Omental fat pad (tissue), 4 donors: ENCODE measurements around the gene ITGB3. TPM values are rescaled to one million over a fixed set of nuclear protein-coding genes. Genes with fewer than 3 reads are reported as not detected.

ENCODE experiments used
- ATAC-seq: fragments of 150-250 bp; one replicate; pipeline ENCODE4 v1.9.1; 2016; ENCODE audit warnings: mild to moderate bottlenecking, moderate library complexity; ENCODE audit not compliant: low FRiP score
- DNase-seq: peaks from one replicate; pipeline ENCODE4 v3.0.0-alpha.2; 2019; ENCODE audit warnings: low spot score
- CTCF ChIP-seq, 3 donors: fragments of 450-650 bp; IDR thresholded peaks; one replicate each; pipeline ENCODE4 v1.5.1; 2016 to 2017; ENCODE audit warnings: antibody characterized with exemption in 3 of 3, mild to moderate bottlenecking in 3 of 3, moderate library complexity in 2 of 3
- small RNA-seq: library from RNA; depleted of rRNA; stranded (forward); fragments of <200 nt; gene quantifications from one replicate; pipeline ENCODE3, GENCODE V24; 2016
- total RNA-seq, 4 donors: library from RNA; depleted of rRNA; stranded (reverse); fragments of >200 nt; gene quantifications; one replicate each; pipeline ENCODE4 v1.1.0, GENCODE V29; 2016

The ITGB3 gene
- total RNA-seq, 4 donors from 2014 or later = 12.1 to 72.9 (median 17.5) TPM

- DNase-seq = no peak
- no peak for ATAC-seq
- TF ChIP-seq CTCF (IDR thresholded peaks at IDR 0.05) = no peak
Observed at GRCh38 chr17:47338026-47338425, 84.4 kb downstream of the ITGB3 start.

GRCh38 chr17:47352848-47353247, 99.2 kb downstream of the ITGB3 start:
- no peak for TF ChIP-seq CTCF (IDR thresholded peaks at IDR 0.05)
- DNase-seq (no peak), ATAC-seq (no peak)

GRCh38 chr17:47358652-47359051, 105.0 kb downstream of the ITGB3 start:
- no peak for ATAC-seq
- no peak for TF ChIP-seq CTCF (IDR thresholded peaks at IDR 0.05)
- DNase-seq = no peak

Small RNA genes lying within 50 kb of the gene (small RNA-seq; reads per million reads assigned to genes)
- not detected for gene RNU7-186P

Other genes starting within 250 kb of the ITGB3 start
- 10 to 100 TPM; 66.1 to 95.8 (median 76.2) TPM for gene CDC27, start 64.5 kb upstream of the ITGB3 start, total RNA-seq
- gene MYL4, start 44.5 kb upstream of the ITGB3 start, total RNA-seq = 1 to 10 TPM in 1 of 4 donors, under 1 TPM in 1, not detected in 2; 0.46 to 2.5 TPM
- 10 to 100 TPM in 1 of 4 donors, 1 to 10 TPM in 3; 3.3 to 17.2 (median 6.2) TPM for gene EFCAB13, start 70.1 kb downstream of the ITGB3 start, total RNA-seq